DND-41 (cell line): ENCODE measurements around the gene PDE8A.

Experiments used
- CTCF ChIP-seq: IDR thresholded peaks from 2 replicates; pipeline ENCODE4 v1.5.1; 2012; ENCODE audit warnings: borderline replicate concordance, low read length, moderate library complexity, mild to moderate bottlenecking; ENCODE audit not compliant: poor library complexity, severe bottlenecking; ENCODE audit errors: extremely low read depth
- EZH2 ChIP-seq: IDR thresholded peaks from 3 replicates; pipeline ENCODE4 v1.6.1; 2012; ENCODE audit warnings: borderline replicate concordance, low read depth, mild to moderate bottlenecking, moderate library complexity, low read length, inconsistent platforms; ENCODE audit not compliant: severe bottlenecking

- no peak for TF ChIP-seq EZH2
- no peak for TF ChIP-seq CTCF
Measured at GRCh38 chr15:85034276-85034675, 52.6 kb downstream of the PDE8A start.
